Parathyroid adenoma (tissue), 2 donors: ENCODE data around the gene MVB12B.

Experiments used
- H2AFZ ChIP-seq: fragments of 300-600 bp; sonication (generic); one replicate; pipeline ENCODE4 v1.7.0; 2017; ENCODE audit warnings: antibody characterized with exemption, mild to moderate bottlenecking
- H3K27ac ChIP-seq: fragments of 300-600 bp; sonication (generic); one replicate; pipeline ENCODE4 v1.7.0; 2017
- H3K27me3 ChIP-seq: fragments of 300-600 bp; sonication (generic); one replicate; pipeline ENCODE4 v1.7.0; 2017; ENCODE audit warnings: low read length; ENCODE audit not compliant: control insufficient read depth, insufficient read depth
- H3K36me3 ChIP-seq: fragments of 300-600 bp; sonication (generic); one replicate; pipeline ENCODE4 v1.7.0; 2017; ENCODE audit warnings: low read length; ENCODE audit not compliant: control insufficient read depth, insufficient read depth
- H3K4me1 ChIP-seq: fragments of 300-600 bp; sonication (generic); one replicate; pipeline ENCODE4 v1.7.0; 2017; ENCODE audit warnings: control low read depth
- H3K4me2 ChIP-seq: fragments of 300-600 bp; sonication (generic); one replicate; pipeline ENCODE4 v1.7.0; 2017; ENCODE audit warnings: low read length
- H3K4me3 ChIP-seq: fragments of 300-600 bp; sonication (generic); one replicate; pipeline ENCODE4 v1.7.0; 2017; ENCODE audit warnings: low read depth, low read length
- H3K79me2 ChIP-seq: fragments of 300-600 bp; sonication (generic); one replicate; pipeline ENCODE4 v1.7.0; 2017; ENCODE audit warnings: control low read depth
- H3K9ac ChIP-seq: fragments of 300-600 bp; sonication (generic); one replicate; pipeline ENCODE4 v1.7.0; 2017; ENCODE audit warnings: mild to moderate bottlenecking
- H3K9me3 ChIP-seq: fragments of 300-600 bp; sonication (generic); one replicate; pipeline ENCODE4 v1.7.0; 2017; ENCODE audit warnings: low read length; ENCODE audit not compliant: control insufficient read depth
- CTCF ChIP-seq: fragments of 300-600 bp; sonication (generic); IDR thresholded peaks from one replicate; pipeline ENCODE4 v1.7.0; 2017; ENCODE audit warnings: antibody characterized with exemption, mild to moderate bottlenecking
- donor health status: primary hyperparathyroidism.

MVB12B gene

GRCh38 chr9:126459965-126460843, 133.6 kb downstream of the MVB12B start:
- Histone ChIP-seq H3K9ac (no peak overlapping the region), H3K27ac (no peak overlapping the region)

GRCh38 chr9:126461029-126461428, 134.4 kb downstream of the MVB12B start:
- Histone ChIP-seq H3K27ac (no peak overlapping the region), H3K9me3 (no peaks in the 10 kb centered on the region), H2AFZ (no peak overlapping the region), H3K4me1 (no peaks in the 10 kb centered on the region), H3K79me2 (no peaks in the 10 kb centered on the region), H3K27me3 (no peaks in the 10 kb centered on the region), H3K4me2 (no peak overlapping the region), H3K9ac (no peak overlapping the region), H3K36me3 (no peaks in the 10 kb centered on the region), H3K4me3 (no peak overlapping the region)
- no peak for TF ChIP-seq CTCF

More at GRCh38 chr9:126459965-126460843, 133.6 kb downstream of the MVB12B start:
- Histone ChIP-seq H3K4me2 (no peak overlapping the region), H3K27me3 (no peaks in the 10 kb centered on the region), H3K36me3 (no peaks in the 10 kb centered on the region), H3K4me1 (no peaks in the 10 kb centered on the region), H2AFZ (no peak overlapping the region), H3K9me3 (no peaks in the 10 kb centered on the region), H3K79me2 (no peaks in the 10 kb centered on the region), H3K4me3 (no peak overlapping the region)
- TF ChIP-seq CTCF = no peak

- H3K36me3 ChIP-seq = no peaks in the 10 kb centered on the region
- no peak overlapping the region for H3K27ac ChIP-seq
- H3K27me3 ChIP-seq = no peaks in the 10 kb centered on the region
- H3K4me3 ChIP-seq = no peak overlapping the region
- no peak overlapping the region for H3K9ac ChIP-seq
- no peak for TF ChIP-seq CTCF
- H3K4me1 ChIP-seq = no peaks in the 10 kb centered on the region
- H3K4me2 ChIP-seq = no peak overlapping the region
- no peaks in the 10 kb centered on the region for H3K9me3 ChIP-seq
- H2AFZ ChIP-seq = no peak overlapping the region
- H3K79me2 ChIP-seq = no peaks in the 10 kb centered on the region
Measured at GRCh38 chr9:126461608-126462007, 135.0 kb downstream of the MVB12B start.

GRCh38 chr9:126462617-126463016, 136.0 kb downstream of the MVB12B start:
- TF ChIP-seq CTCF = no peak
- no peak overlapping the region for H3K4me2 ChIP-seq
- H3K9ac ChIP-seq = no peak overlapping the region
- H3K4me1 ChIP-seq = no peaks in the 10 kb centered on the region
- no peak overlapping the region for H3K27ac ChIP-seq
- no peaks in the 10 kb centered on the region for H3K79me2 ChIP-seq
- no peaks in the 10 kb centered on the region for H3K36me3 ChIP-seq
- no peaks in the 10 kb centered on the region for H3K9me3 ChIP-seq
- H3K4me3 ChIP-seq = no peak overlapping the region
- no peak overlapping the region for H2AFZ ChIP-seq
- H3K27me3 ChIP-seq = no peaks in the 10 kb centered on the region

GRCh38 chr9:126463426-126463825, 136.8 kb downstream of the MVB12B start:
- H3K9me3 ChIP-seq = no peaks in the 10 kb centered on the region
- no peak for TF ChIP-seq CTCF
- H3K27ac ChIP-seq = no peak overlapping the region
- H3K4me1 ChIP-seq = no peaks in the 10 kb centered on the region
- no peaks in the 10 kb centered on the region for H3K27me3 ChIP-seq
- no peak overlapping the region for H3K9ac ChIP-seq
- no peak overlapping the region for H3K4me3 ChIP-seq
- H3K36me3 ChIP-seq = no peaks in the 10 kb centered on the region
- no peak overlapping the region for H3K4me2 ChIP-seq
- H2AFZ ChIP-seq = no peak overlapping the region
- no peaks in the 10 kb centered on the region for H3K79me2 ChIP-seq
